ENCODE results near the gene BAD. TPM values are rescaled to one million over a fixed set of nuclear protein-coding genes. Genes with fewer than 3 reads are reported as not detected.

The BAD gene
- total and polyA plus RNA-seq, 2 of the 13 experiments (the other 11 are each of a cell fraction or from before 2014, with no cell fraction given): 17.9 to 28.5 TPM

DNA sequence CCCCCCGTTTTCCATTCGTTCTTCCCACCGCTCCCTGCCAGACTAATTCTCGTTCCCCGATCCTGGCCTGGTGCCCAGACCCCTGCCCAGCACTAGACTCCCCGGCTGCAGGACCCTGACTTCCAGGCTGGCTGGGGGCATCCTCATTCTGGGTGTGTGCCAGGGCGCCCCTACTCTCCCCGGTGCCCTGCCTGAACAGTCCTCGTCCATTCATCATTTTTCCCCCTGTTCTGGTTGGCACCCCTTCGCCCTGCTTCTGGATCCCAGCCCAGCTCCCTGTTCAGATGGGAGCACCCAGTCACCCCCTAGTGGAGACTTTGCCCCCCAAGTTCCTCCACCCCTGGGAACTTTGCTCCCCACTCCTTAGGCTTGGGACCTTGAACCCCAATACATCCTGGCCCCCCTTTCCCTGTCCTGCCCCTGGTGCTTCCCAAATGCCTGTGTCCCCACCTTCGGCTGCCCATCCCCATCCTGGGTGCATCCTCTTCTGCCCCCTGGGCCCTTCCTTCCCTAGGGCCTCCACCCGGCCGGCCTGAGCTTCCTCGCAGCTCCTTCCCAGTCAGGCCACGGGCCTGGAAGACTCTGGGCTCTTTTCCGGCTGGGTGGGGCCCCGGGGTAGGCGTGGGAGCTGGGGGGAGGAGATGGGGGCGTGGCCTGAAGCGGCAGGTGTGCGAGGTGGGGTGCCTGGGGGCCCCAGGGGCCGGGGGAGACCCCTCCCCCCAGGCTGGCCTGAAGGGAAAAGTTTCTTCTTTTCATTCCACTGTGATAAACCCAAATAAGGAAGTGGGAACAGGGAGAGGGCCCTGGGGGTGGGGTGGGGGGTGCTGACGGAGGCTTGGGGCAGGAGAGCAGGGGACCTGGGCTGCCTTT, 32.2 kb downstream of the BAD start (continued):
- TF ChIP-seq SKIL (CRISPR knock-in tag; IDR thresholded peaks at IDR 0.05; ENCODE audit: borderline replicate concordance): no peak

DNA sequence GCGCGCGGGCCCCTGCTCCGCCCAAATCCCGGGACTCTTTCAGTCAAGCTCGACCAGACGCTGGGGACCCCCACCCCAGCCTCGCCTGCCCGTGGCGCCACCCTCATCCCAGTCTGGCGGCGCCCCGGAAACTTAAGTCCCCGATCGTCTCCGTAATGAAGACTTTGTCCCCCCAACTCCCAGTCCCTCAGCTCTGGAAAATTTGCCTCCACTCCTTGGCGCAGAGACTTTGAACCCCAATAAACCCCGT, 32.8 kb downstream of the BAD start:
- WGBS (ENCODE audit: low lambda C conversion rate): 0% methylated on average over 6 of the region's 18 CpGs
- H3K9me3 ChIP-seq (ENCODE audit: low read length): no peaks in the 10 kb centered on the region
- H4K20me1 ChIP-seq (ENCODE audit: insufficient read depth, low read length): no peaks in the 10 kb centered on the region
- no peak overlapping the region for H3K27ac ChIP-seq (ENCODE audit: extremely low read length, insufficient read depth, low read length)
- DNase-seq (ENCODE audit: low spot score) (no peak), ATAC-seq (no peak), FAIRE-seq (no peak)
- intact Hi-C loops (cut with micrococcal nuclease; ENCODE audit: unreplicated experiment): loop anchor here (2.0 kb wide), 2 partner anchors 17 to 61 kb away; no protein-coding TSS in a partner anchor
- ChIA-PET CTCF (ENCODE audit: low intra/inter-chr PET ratio, low total read pairs) (no interaction called here), POLR2A (interaction anchor here (1.3 to 2.1 kb wide), 4 partner anchors 10 to 53 kb away, joined by 6 to 7 read pairs (median 6); partner anchors contain the start of genes ESRRA and FKBP2)
- peaks cover 51% of the 10 kb centered on the region for H3K4me1 ChIP-seq (ENCODE audit: insufficient read depth, low read length)
- no peak for TF ChIP-seq ARID4A (CRISPR knock-in tag; IDR thresholded peaks at IDR 0.05; ENCODE audit: borderline replicate concordance)
- TF ChIP-seq CREB1 (IDR thresholded peaks at IDR 0.05): no peak
- TF ChIP-seq CREB1 (CRISPR knock-in tag; IDR thresholded peaks at IDR 0.05): no peak
- TF ChIP-seq KDM5B (CRISPR knock-in tag; IDR thresholded peaks at IDR 0.05; ENCODE audit: borderline replicate concordance): peak; percentile 54; the same call in 1 of the 2 replicates
- no peak for TF ChIP-seq ZNF609 (CRISPR knock-in tag; IDR thresholded peaks at IDR 0.05; ENCODE audit: borderline replicate concordance)
- TF ChIP-seq ETV5 (CRISPR knock-in tag; IDR thresholded peaks at IDR 0.05; ENCODE audit: borderline replicate concordance): 0 out of 2 replicates have a peak, but pooled peaks have one; percentile 16
- TF ChIP-seq RBFOX2 (IDR thresholded peaks at IDR 0.05; ENCODE audit: low read depth, low read length): 0 out of 2 replicates have a peak, but pooled peaks have one; percentile 9
- no peak overlapping the region for H2AFZ ChIP-seq (ENCODE audit: low read length)
- H3K4me3 ChIP-seq (replicated peaks in 1 of 3; ENCODE audit: insufficient read depth in 1 of 3, low read depth in 2 of 3, low read length in 3 of 3): peak overlapping the region; percentile 66 to 88 (median 83)
- BruUV-seq (replicated peaks): no TSS peak
- H3K9ac ChIP-seq (ENCODE audit: insufficient read depth, low read depth, low read length): peak overlapping the region; percentile 70
- in situ Hi-C loops (cut with HindIII; ENCODE audit: extremely low pct_ligation_motif_present, low pct_unique_long_range_greater_than_20kb): no loop called here
- peak overlapping the region; percentile 97 for H3K4me2 ChIP-seq (ENCODE audit: low read depth, low read length)
- H3K36me3 ChIP-seq (replicated peaks in 1 of 2; ENCODE audit: control insufficient read depth in 1 of 2, insufficient read depth in 2 of 2, low read length in 2 of 2): peaks cover 5 to 10% of the 10 kb centered on the region in 2 experiments; a peak in 1 of 5 replicates
- H3K27me3 ChIP-seq (ENCODE audit: control insufficient read depth in 1 of 2, insufficient read depth in 2 of 2, low read length in 2 of 2): no peaks in the 10 kb centered on the region; a peak in 1 of 5 replicates
- peaks cover 7% of the 10 kb centered on the region for H3K79me2 ChIP-seq (ENCODE audit: insufficient read depth, low read length)
